Keratinocyte (primary cell): ENCODE data around the gene OPRD1. TPM values are rescaled to one million over a fixed set of nuclear protein-coding genes. Genes with fewer than 3 reads are reported as not detected.

Source experiments
- DNase-seq: peaks from one replicate; pipeline ENCODE4 v3.0.0-alpha.2; 2011; ENCODE audit warnings: low read depth, missing footprints, low spot score
- FAIRE-seq: peaks from 2 replicates; lab custom pipeline; 2011; peaks lifted over from hg19 to GRCh38; lab: Jason Lieb, UNC
- H2AFZ ChIP-seq: 2 replicates; pipeline ENCODE4 v1.6.0; 2012; ENCODE audit warnings: low read length, control low read depth, inconsistent platforms; ENCODE audit not compliant: control insufficient read depth
- H3K27ac ChIP-seq: 2 replicates; pipeline ENCODE4 v1.5.1; 2011; ENCODE audit warnings: low read length; ENCODE audit not compliant: control insufficient read depth, insufficient read depth
- H3K27me3 ChIP-seq: 3 replicates; pipeline ENCODE4 v1.6.0; 2011; ENCODE audit warnings: low read length; ENCODE audit not compliant: control insufficient read depth, insufficient read depth; ENCODE audit errors: extremely low read depth
- H3K36me3 ChIP-seq, 2 experiments: 2 replicates in 1 of 2; 3 replicates in 1 of 2; pipeline ENCODE4 v1.5.1; 2011; ENCODE audit warnings: low read length in 2 of 2, mild to moderate bottlenecking in 1 of 2; ENCODE audit not compliant: control insufficient read depth in 2 of 2, insufficient read depth in 2 of 2; ENCODE audit errors: extremely low read depth in 1 of 2
- H3K4me1 ChIP-seq: 3 replicates; pipeline ENCODE4 v1.5.1; 2011; ENCODE audit warnings: low read length; ENCODE audit not compliant: control insufficient read depth, insufficient read depth; ENCODE audit errors: extremely low read depth
- H3K4me2 ChIP-seq: 3 replicates; pipeline ENCODE4 v1.6.0; 2011; ENCODE audit warnings: low read depth, low read length; ENCODE audit not compliant: control insufficient read depth, insufficient read depth; ENCODE audit errors: extremely low read depth
- H3K4me3 ChIP-seq, 3 experiments: fragments of 200-600 bp in 1 of 3; sonication (generic) in 1 of 3; 2 replicates in 2 of 3; 3 replicates in 1 of 3; pipeline ENCODE4 v1.5.1; 2011 to 2016; ENCODE audit warnings: low read length in 3 of 3, mild to moderate bottlenecking in 3 of 3, control low read depth in 2 of 3, inconsistent platforms in 1 of 3, low read depth in 1 of 3, mixed read lengths in 1 of 3, mixed run types in 1 of 3, moderate library complexity in 1 of 3; ENCODE audit not compliant: control insufficient read depth in 2 of 3, insufficient read depth in 2 of 3; ENCODE audit errors: extremely low read depth in 1 of 3
- H3K79me2 ChIP-seq: 2 replicates; pipeline ENCODE4 v1.6.0; 2012; ENCODE audit warnings: low read length; ENCODE audit not compliant: control insufficient read depth, insufficient read depth
- H3K9ac ChIP-seq: 3 replicates; pipeline ENCODE4 v1.6.0; 2011; ENCODE audit warnings: low read length; ENCODE audit not compliant: control insufficient read depth, insufficient read depth; ENCODE audit errors: extremely low read depth
- H3K9me1 ChIP-seq: 3 replicates; pipeline ENCODE4 v1.6.0; 2011; ENCODE audit warnings: low read length; ENCODE audit not compliant: control insufficient read depth, insufficient read depth; ENCODE audit errors: extremely low read depth
- H3K9me3 ChIP-seq: 2 replicates; pipeline ENCODE4 v1.5.1; 2012; ENCODE audit warnings: low read depth, low read length; ENCODE audit not compliant: control insufficient read depth
- H4K20me1 ChIP-seq: 3 replicates; pipeline ENCODE4 v1.6.0; 2011; ENCODE audit warnings: low read length; ENCODE audit not compliant: control insufficient read depth, insufficient read depth; ENCODE audit errors: extremely low read depth
- EZH2 ChIP-seq: IDR thresholded peaks from one replicate; pipeline ENCODE4 v1.6.1; 2012; ENCODE audit warnings: inconsistent platforms, mild to moderate bottlenecking, low read length, moderate library complexity
- dilution Hi-C: fragments of 300-500 bp; cut with MboI; formaldehyde crosslinking; loops from one replicate; pipeline ENCODE4 v1.7.0; 2020; ENCODE audit warnings: low sequenced_read_pairs; ENCODE audit not compliant: extremely low pct_ligation_motif_present
- polyA plus RNA-seq, 5 experiments: library from polyadenylated mRNA; depleted of rRNA in 3 of 5; stranded (reverse) in 3 of 5; stranded (forward) in 1 of 5; unstranded in 1 of 5; fragments of >200 nt; gene quantifications; 1 replicate in 1 of 5; 2 replicates in 3 of 5; 3 replicates in 1 of 5; pipeline versions ENCODE4 v1.2.1 to v1.2.3, GENCODE V29; 2011 to 2012; ENCODE audit warnings: missing spikeins in 2 of 5, low read depth in 1 of 5, low replicate concordance in 1 of 5
- TF ChIP-seq, protein P1 (sequence below), 3 experiments: IDR thresholded peaks in 1 of 3; conservative IDR thresholded peaks in 1 of 3; optimal IDR thresholded peaks in 1 of 3; 2 replicates in 2 of 3; 3 replicates in 1 of 3; pipeline versions ENCODE3 to v1.5.1; 2011; ENCODE audit warnings: low read length in 3 of 3, mild to moderate bottlenecking in 3 of 3, moderate library complexity in 2 of 3, control low read depth in 1 of 3, inconsistent platforms in 1 of 3; ENCODE audit not compliant: insufficient read depth in 2 of 3; ENCODE audit errors: extremely low read depth in 1 of 3

OPRD1 gene
- polyA plus RNA-seq, 1 donor (not counting 4 experiments of a cell fraction or from before 2014, with no cell fraction given) = not detected

DNA sequence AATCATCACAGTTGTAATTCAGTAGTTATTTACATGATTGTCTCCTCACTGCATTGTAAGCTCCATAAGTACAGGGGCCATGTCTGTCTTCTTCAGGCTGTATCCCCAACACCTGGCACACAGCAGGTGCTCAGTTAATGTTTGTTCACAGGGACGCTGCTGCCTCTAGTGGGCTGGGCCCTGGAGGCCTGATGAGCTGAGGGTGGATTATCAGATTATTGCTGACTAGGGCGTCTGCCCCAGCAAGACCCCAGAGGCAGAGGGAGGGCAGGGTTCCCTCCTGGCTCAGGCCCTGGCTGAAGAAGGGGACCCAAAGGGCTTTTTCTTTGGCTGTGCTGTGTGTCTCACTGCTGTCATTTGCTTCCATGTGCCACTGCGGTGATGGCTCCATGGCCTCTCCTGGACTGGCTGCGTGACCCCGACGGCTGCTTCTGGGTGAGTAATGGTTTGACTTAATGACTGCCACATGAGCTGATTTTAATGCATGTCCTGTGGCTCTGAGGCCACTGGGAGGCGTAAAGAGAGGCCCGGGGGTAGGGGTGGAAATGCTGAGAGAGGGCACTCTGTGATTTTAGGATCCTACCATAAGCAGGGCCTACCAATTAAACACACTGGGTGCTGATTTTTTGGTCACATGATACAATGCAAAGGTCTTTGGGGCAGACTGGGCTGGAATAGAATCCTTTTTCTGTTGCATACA lies 81.6 kb downstream of the OPRD1 start:
- H3K27me3 ChIP-seq = no peaks in the 10 kb centered on the region
- dilution Hi-C loops = no loop called here
- H2AFZ ChIP-seq = no peak overlapping the region
- TF ChIP-seq, protein P1, sequence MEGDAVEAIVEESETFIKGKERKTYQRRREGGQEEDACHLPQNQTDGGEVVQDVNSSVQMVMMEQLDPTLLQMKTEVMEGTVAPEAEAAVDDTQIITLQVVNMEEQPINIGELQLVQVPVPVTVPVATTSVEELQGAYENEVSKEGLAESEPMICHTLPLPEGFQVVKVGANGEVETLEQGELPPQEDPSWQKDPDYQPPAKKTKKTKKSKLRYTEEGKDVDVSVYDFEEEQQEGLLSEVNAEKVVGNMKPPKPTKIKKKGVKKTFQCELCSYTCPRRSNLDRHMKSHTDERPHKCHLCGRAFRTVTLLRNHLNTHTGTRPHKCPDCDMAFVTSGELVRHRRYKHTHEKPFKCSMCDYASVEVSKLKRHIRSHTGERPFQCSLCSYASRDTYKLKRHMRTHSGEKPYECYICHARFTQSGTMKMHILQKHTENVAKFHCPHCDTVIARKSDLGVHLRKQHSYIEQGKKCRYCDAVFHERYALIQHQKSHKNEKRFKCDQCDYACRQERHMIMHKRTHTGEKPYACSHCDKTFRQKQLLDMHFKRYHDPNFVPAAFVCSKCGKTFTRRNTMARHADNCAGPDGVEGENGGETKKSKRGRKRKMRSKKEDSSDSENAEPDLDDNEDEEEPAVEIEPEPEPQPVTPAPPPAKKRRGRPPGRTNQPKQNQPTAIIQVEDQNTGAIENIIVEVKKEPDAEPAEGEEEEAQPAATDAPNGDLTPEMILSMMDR (optimal IDR thresholded peaks at IDR 0.05 in 1 of 3, IDR thresholded peaks at IDR 0.05 in 1 of 3, conservative IDR thresholded peaks at IDR 0.05 in 1 of 3; ENCODE audit: extremely low read depth in 1 of 3, insufficient read depth in 2 of 3, low read length in 3 of 3) = peak; percentile 13 to 36 (median 24)
- TF ChIP-seq EZH2 = no peak
- H4K20me1 ChIP-seq = no peaks in the 10 kb centered on the region
- no peak overlapping the region for H3K4me2 ChIP-seq
- no peaks in the 10 kb centered on the region for H3K9me3 ChIP-seq
- no peak overlapping the region for H3K9ac ChIP-seq
- H3K36me3 ChIP-seq = peaks cover 9 to 11% of the 10 kb centered on the region in 2 experiments
- no peaks in the 10 kb centered on the region for H3K4me1 ChIP-seq
- peaks cover 3% of the 10 kb centered on the region for H3K79me2 ChIP-seq
- H3K27ac ChIP-seq = no peak overlapping the region
- H3K9me1 ChIP-seq = no peaks in the 10 kb centered on the region
- no peak for FAIRE-seq
- no peak for DNase-seq
- no peak overlapping the region for H3K4me3 ChIP-seq

GRCh38 chr1:28894785-28895184 lies 82.8 kb downstream of the OPRD1 start:
- FAIRE-seq = no peak
- dilution Hi-C loops = no loop called here

More at GRCh38 chr1:28894785-28895184, 82.8 kb downstream of the OPRD1 start:
- Histone ChIP-seq H3K79me2 (peaks cover 3% of the 10 kb centered on the region), H3K4me3 (no peak overlapping the region), H3K4me1 (no peaks in the 10 kb centered on the region), H3K27me3 (no peaks in the 10 kb centered on the region), H3K9me1 (no peaks in the 10 kb centered on the region), H3K36me3 (peaks cover 9 to 11% of the 10 kb centered on the region in 2 experiments), H4K20me1 (no peaks in the 10 kb centered on the region), H3K4me2 (no peak overlapping the region), H3K9me3 (no peaks in the 10 kb centered on the region), H2AFZ (no peak overlapping the region), H3K27ac (no peak overlapping the region), H3K9ac (no peak overlapping the region)
- no peak for TF ChIP-seq EZH2
- TF ChIP-seq, protein P1 (optimal IDR thresholded peaks at IDR 0.05 in 1 of 3, IDR thresholded peaks at IDR 0.05 in 1 of 3, conservative IDR thresholded peaks at IDR 0.05 in 1 of 3; ENCODE audit: extremely low read depth in 1 of 3, insufficient read depth in 2 of 3, low read length in 3 of 3) = no peak
- DNase-seq = no peak
